Measurements from ENCODE around the gene LRPAP1. TPM values are rescaled to one million over a fixed set of nuclear protein-coding genes. Genes with fewer than 3 reads are reported as not detected.
"Not testable (repeated sequence)": the region's sequence is repeated elsewhere in the genome, so short reads cannot be mapped to it uniquely, and the experiment has no call there.

LRPAP1 gene
- polyA plus RNA-seq, 2 of the 4 experiments (the other 2 are of a cell fraction), result 64.3 to 81.1 TPM

DNA sequence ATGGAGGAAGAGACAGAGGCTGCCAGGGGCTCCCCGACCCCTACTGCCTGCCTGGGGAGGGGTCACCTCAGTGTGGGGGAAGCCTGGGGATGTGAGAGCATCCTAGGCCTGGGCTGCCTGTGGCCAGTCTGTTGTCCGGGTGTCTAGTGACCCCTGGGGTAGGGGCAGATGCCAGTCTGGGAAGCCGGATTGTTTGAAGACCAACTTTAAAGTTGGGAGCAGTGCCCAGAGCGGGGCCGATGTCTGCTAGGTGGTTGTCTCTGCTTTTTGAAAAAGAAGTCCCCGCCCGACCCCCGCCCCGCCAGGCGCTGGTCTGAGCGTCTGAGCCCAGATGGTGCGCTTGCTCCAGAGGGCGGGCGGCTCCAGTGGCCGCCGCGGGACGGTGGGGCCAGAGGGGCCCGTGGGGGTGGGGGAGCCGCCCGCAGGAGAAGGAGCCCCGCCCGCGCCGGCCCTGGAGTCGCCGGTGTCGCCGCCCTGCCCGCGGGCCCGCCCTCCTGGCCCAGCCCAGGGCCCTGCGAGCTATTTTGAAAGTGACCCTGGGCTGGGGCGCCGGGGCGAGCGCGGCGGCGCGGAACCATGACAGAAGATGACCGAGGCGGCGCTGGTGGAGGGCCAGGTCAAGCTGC, 69.3 kb downstream of the LRPAP1 start, which contains the start of gene DOK7:
DOK7 (plus strand) TSS at position 517 of the 626 bp plus-strand sequence; CDS start at position 587, 70 bp downstream.
- ChIA-PET POLR2A (no interaction called here), CTCF (interaction anchor here (2.0 kb wide), 1 partner anchor 17 kb away, joined by 9 read pairs; no protein-coding TSS in a partner anchor)
- no peak for FAIRE-seq
- TF ChIP-seq GATA3 (IDR thresholded peaks at IDR 0.05; ENCODE audit: borderline replicate concordance) (no peak), HEYL (CRISPR knock-in tag; IDR thresholded peaks at IDR 0.05) (no peak)
- H3K4me2 ChIP-seq, result peak within 1 kb of the TSS; percentile 77
- WGBS (ENCODE audit: missing lambda C conversion rate), result 73% methylated on average over 2 of the region's 44 CpGs
- ATAC-seq, result peak in 1 of 2 experiments; percentile 15; a peak in 1 of 6 replicates
- H3K4me3 ChIP-seq, result peak within 1 kb of the TSS; percentile 36
- H3K4me1 ChIP-seq, result no peaks in the 10 kb centered on the region
- no peak for DNase-seq (ENCODE audit: low read depth in 1 of 2, low spot score in 1 of 2)
- H3K9me3 ChIP-seq, result no peaks in the 10 kb centered on the region
- peak within 1 kb of the TSS; percentile 21 to 76; a peak in 3 of 6 replicates for H3K27ac ChIP-seq

DNA sequence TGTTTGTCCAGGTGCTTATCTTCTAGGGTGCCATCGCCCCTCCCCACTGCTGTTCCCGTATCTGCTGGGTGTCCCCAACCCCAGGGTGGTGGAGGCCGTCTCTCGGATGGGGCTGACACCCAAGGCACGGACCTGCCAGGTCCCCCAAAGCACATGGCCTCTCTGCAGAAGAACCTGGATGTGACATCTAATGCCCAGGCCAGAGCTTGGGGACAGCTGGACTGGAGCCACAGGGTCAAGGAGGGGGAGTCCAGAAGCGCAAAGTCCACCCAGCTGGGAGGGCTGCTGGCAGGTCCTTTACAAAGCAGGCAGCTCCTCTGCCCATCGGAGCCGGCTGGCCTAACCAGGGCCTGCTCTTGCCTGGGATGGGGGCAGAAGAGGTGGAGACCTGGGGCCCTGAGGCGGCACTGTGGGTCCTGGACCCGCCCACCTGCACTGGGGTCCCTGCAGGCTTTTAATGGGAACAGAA, 69.9 kb downstream of the LRPAP1 start:
- TF ChIP-seq, protein P1, sequence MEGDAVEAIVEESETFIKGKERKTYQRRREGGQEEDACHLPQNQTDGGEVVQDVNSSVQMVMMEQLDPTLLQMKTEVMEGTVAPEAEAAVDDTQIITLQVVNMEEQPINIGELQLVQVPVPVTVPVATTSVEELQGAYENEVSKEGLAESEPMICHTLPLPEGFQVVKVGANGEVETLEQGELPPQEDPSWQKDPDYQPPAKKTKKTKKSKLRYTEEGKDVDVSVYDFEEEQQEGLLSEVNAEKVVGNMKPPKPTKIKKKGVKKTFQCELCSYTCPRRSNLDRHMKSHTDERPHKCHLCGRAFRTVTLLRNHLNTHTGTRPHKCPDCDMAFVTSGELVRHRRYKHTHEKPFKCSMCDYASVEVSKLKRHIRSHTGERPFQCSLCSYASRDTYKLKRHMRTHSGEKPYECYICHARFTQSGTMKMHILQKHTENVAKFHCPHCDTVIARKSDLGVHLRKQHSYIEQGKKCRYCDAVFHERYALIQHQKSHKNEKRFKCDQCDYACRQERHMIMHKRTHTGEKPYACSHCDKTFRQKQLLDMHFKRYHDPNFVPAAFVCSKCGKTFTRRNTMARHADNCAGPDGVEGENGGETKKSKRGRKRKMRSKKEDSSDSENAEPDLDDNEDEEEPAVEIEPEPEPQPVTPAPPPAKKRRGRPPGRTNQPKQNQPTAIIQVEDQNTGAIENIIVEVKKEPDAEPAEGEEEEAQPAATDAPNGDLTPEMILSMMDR (IDR thresholded peaks at IDR 0.05), result no peak
- TF ChIP-seq FOSL2 (IDR thresholded peaks at IDR 0.05) (no peak), FOSL2 (CRISPR knock-in tag; IDR thresholded peaks at IDR 0.05) (no peak), EHF (CRISPR knock-in tag; IDR thresholded peaks at IDR 0.05) (no peak)
- FAIRE-seq, result no peak

DNA sequence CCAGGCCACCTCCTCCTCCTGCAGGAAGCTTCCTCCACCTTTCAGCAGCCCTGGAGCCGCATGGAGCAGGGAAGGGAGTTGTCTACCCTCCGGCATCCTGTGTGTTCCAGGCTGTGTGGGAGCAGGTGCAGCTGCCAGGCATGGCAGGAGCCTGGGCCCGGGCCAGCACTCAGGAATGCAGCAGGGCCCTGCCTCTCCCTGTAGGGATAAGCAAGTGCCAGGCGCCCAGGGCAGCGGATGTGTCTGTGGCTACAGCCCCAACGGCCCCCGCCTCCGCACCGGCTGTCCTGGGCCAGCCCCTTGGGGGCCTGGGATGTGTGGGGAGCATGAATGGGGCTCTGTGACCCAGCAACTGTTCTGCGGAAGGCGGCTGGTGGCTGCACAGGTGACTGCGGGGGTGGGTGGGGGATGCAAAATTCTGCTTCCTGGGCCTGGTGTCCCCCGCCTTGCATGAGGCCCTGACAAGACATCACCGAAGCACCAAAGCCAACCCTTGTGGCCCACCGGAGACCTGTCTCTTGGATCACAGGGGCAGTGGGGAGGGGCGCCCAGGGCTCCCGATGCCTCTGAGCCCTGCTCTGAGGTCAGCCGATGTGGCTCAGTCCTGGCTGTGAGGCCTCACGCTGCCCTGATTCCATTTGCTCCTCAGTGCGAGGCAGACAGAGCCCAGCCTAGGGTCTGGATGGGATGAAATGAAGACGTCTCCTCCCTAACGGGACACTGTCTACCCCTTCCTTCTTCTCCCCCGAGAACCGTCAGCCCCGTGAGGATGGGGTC, 70.5 kb downstream of the LRPAP1 start:
- H3K9me3 ChIP-seq, result no peaks in the 10 kb centered on the region
- CTCF ChIA-PET, result interaction anchor here (1.1 to 2.5 kb wide), 3 partner anchors 10 to 19 kb away, joined by 3 to 13 read pairs (median 4); no protein-coding TSS in a partner anchor
- no peak overlapping the region for H3K4me2 ChIP-seq
- no peaks in the 10 kb centered on the region for H3K4me1 ChIP-seq
- 82% methylated on average over 12 of the region's 25 CpGs for WGBS (ENCODE audit: missing lambda C conversion rate)
- POLR2A ChIA-PET, result no interaction called here
- no peak for FAIRE-seq
- no peak overlapping the region for H3K4me3 ChIP-seq
- ATAC-seq, result no peak
- DNase-seq (ENCODE audit: low read depth in 1 of 2, low spot score in 1 of 2), result no peak
- no peak overlapping the region for H3K27ac ChIP-seq
- TF ChIP-seq EP300 (IDR thresholded peaks at IDR 0.05), result no peak
- no peak for TF ChIP-seq MAZ (IDR thresholded peaks at IDR 0.05; ENCODE audit: borderline replicate concordance, low read depth, low read length)
- no peak for TF ChIP-seq JUNB (IDR thresholded peaks at IDR 0.05)
- no peak for TF ChIP-seq CBX2 (IDR thresholded peaks at IDR 0.05; ENCODE audit: borderline replicate concordance, low read depth)
- TF ChIP-seq RNF2 (IDR thresholded peaks at IDR 0.05; ENCODE audit: borderline replicate concordance, low read depth), result no peak
- no peak for TF ChIP-seq RCOR1 (IDR thresholded peaks at IDR 0.05; ENCODE audit: low read depth, low read length)
- no peak for TF ChIP-seq KDM1A (IDR thresholded peaks at IDR 0.05; ENCODE audit: low read depth)
- TF ChIP-seq, protein P2, sequence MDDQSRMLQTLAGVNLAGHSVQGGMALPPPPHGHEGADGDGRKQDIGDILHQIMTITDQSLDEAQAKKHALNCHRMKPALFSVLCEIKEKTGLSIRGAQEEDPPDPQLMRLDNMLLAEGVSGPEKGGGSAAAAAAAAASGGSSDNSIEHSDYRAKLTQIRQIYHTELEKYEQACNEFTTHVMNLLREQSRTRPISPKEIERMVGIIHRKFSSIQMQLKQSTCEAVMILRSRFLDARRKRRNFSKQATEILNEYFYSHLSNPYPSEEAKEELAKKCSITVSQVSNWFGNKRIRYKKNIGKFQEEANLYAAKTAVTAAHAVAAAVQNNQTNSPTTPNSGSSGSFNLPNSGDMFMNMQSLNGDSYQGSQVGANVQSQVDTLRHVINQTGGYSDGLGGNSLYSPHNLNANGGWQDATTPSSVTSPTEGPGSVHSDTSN (IDR thresholded peaks at IDR 0.05), result no peak

More for the DNA sequence above, 69.9 kb downstream of the LRPAP1 start:
- CTCF ChIA-PET, result interaction anchor here (2.5 kb wide), 1 partner anchor 18 kb away, joined by 13 read pairs; no protein-coding TSS in a partner anchor
- Histone ChIP-seq H3K4me2 (no peak overlapping the region), H3K9me3 (no peaks in the 10 kb centered on the region), H3K27ac (no peak overlapping the region), H3K4me1 (no peaks in the 10 kb centered on the region), H3K4me3 (no peak overlapping the region)
- no peak for ATAC-seq
- no peak for DNase-seq (ENCODE audit: low read depth in 1 of 2, low spot score in 1 of 2)
- 90% methylated on average over 2 of the region's 10 CpGs for WGBS (ENCODE audit: missing lambda C conversion rate)
- POLR2A ChIA-PET, result no interaction called here

DNA sequence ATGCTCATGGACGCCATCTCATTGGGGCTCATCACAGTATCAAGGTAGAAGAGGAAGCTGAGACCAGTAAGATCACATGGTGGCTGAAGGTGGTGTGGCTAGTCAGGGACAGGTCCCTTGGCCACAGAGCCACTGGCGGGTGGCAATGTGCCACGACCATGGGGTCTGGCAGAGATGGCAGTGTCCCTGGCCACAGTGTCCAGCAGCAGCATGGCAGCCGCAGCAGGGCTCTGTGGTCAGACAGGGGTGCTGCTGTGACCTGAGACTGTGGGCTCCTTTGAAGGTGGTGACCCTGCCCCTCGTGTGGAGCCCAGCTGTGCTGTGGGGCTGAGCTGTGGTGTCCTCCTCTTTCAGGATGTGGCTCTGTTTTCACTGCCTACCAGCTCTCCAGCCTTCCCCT, 71.3 kb downstream of the LRPAP1 start:
- ATAC-seq, result no peak
- ChIA-PET CTCF (interaction anchor here (1.1 to 2.5 kb wide), 3 partner anchors 9 to 19 kb away, joined by 3 to 13 read pairs (median 4); no protein-coding TSS in a partner anchor), POLR2A (no interaction called here)
- no peak for FAIRE-seq
- 69% methylated on average over 4 of the region's 5 CpGs for WGBS (ENCODE audit: missing lambda C conversion rate)
- H3K4me3 ChIP-seq, result no peak overlapping the region
- no peak for DNase-seq (ENCODE audit: low read depth in 1 of 2, low spot score in 1 of 2)
- no peaks in the 10 kb centered on the region for H3K9me3 ChIP-seq
- H3K27ac ChIP-seq, result no peak overlapping the region
- no peaks in the 10 kb centered on the region for H3K4me1 ChIP-seq
- no peak overlapping the region for H3K4me2 ChIP-seq
- TF ChIP-seq CBX8 (IDR thresholded peaks at IDR 0.05), result no peak
- TF ChIP-seq, protein P3, sequence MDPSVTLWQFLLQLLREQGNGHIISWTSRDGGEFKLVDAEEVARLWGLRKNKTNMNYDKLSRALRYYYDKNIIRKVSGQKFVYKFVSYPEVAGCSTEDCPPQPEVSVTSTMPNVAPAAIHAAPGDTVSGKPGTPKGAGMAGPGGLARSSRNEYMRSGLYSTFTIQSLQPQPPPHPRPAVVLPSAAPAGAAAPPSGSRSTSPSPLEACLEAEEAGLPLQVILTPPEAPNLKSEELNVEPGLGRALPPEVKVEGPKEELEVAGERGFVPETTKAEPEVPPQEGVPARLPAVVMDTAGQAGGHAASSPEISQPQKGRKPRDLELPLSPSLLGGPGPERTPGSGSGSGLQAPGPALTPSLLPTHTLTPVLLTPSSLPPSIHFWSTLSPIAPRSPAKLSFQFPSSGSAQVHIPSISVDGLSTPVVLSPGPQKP (IDR thresholded peaks at IDR 0.05; ENCODE audit: low read depth, low read length), result no peak
- no peak for TF ChIP-seq SREBF2 (IDR thresholded peaks at IDR 0.05)
- no peak for TF ChIP-seq TFCP2L1 (CRISPR knock-in tag; IDR thresholded peaks at IDR 0.05)
- no peak for TF ChIP-seq TP53 (CRISPR knock-in tag; IDR thresholded peaks at IDR 0.05)
- TF ChIP-seq RARB (CRISPR knock-in tag; IDR thresholded peaks at IDR 0.05), result no peak
- TF ChIP-seq, protein P4, sequence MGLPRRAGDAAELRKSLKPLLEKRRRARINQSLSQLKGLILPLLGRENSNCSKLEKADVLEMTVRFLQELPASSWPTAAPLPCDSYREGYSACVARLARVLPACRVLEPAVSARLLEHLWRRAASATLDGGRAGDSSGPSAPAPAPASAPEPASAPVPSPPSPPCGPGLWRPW (IDR thresholded peaks at IDR 0.05), result no peak
- no peak for TF ChIP-seq HDAC2 (IDR thresholded peaks at IDR 0.05)
- TF ChIP-seq FOSB (CRISPR knock-in tag; IDR thresholded peaks at IDR 0.05), result no peak

DNA sequence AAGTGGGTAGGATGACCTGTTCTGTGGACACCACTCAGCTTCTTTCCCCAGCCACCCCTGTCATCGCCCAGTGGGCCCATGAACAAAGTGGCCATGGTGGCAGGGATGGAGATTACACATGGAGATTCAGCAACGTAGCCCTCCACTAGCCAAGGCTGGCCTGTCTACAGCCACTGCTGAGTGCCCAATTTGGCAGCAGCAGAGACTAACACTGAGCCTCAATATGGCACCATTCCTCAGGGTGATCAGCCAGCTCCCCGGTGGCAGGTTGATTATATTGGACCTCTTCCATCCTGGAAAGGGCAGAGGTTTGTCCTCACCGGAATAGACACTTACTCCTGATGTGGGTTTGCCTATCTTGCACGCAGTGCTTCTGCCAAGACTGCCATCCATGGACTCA, 73.1 kb downstream of the LRPAP1 start:
- H3K9me3 ChIP-seq; H3K4me3 ChIP-seq; H3K4me2 ChIP-seq; DNase-seq (ENCODE audit: low read depth in 1 of 2, low spot score in 1 of 2); POLR2A ChIA-PET; H3K4me1 ChIP-seq; ATAC-seq; H3K27ac ChIP-seq; FAIRE-seq; CTCF ChIA-PET: not testable (repeated sequence)
- 17% methylated on average over 3 of the region's 5 CpGs for WGBS (ENCODE audit: missing lambda C conversion rate)
